Measurements from ENCODE around the gene RRP1B. TPM values are rescaled to one million over a fixed set of nuclear protein-coding genes. Genes with fewer than 3 reads are reported as not detected.

RRP1B gene
- polyA plus RNA-seq, 3 donors = 3.3 to 6.1 (median 4.5) TPM

GRCh38 chr21:43691801-43692200 is 32.4 kb downstream of the RRP1B start:
- Mint-ChIP-seq H3K9me3 (peaks cover 0 to 2% (median 0%) of the 10 kb centered on the region in 7 donors), H3K36me3 (peaks cover 65 to 91% of the 10 kb centered on the region in 2 donors), H3K4me3 (no peak overlapping the region), H3K27ac (no peak overlapping the region), H3K4me1 (peaks cover 14% of the 10 kb centered on the region), H3K27me3 (ENCODE audit: low read depth in 3 of 3) (peaks cover 0 to 4% (median 0%) of the 10 kb centered on the region in 3 donors)
- Histone ChIP-seq H2AFZ (ENCODE audit: insufficient read depth, low read depth, low read length, poor library complexity, severe bottlenecking) (no peak overlapping the region), H3K9ac (ENCODE audit: insufficient read depth, low read length, poor library complexity, severe bottlenecking) (no peak overlapping the region), H3K9me3 (replicated peaks in 1 of 2; ENCODE audit: control insufficient read depth in 1 of 2, insufficient read depth in 1 of 2, low read length in 2 of 2) (no peaks in the 10 kb centered on the region), H3K4me2 (replicated peaks; ENCODE audit: extremely low read depth, low read length, poor library complexity, severe bottlenecking) (no peak overlapping the region), H3K36me3 (replicated peaks in 1 of 2; ENCODE audit: control insufficient read depth in 1 of 2, insufficient read depth in 2 of 2, low read length in 2 of 2) (peaks cover 65 to 96% of the 10 kb centered on the region in 2 donors), H3K27ac (ENCODE audit: low read depth in 1 of 2, low read length in 2 of 2) (no peak overlapping the region), H3K4me3 (replicated peaks in 1 of 3; ENCODE audit: low read depth in 2 of 3, low read length in 3 of 3) (no peak overlapping the region), H3K4me1 (ENCODE audit: control insufficient read depth in 1 of 2, insufficient read depth in 2 of 2, low read length in 2 of 2) (peaks cover 9 to 14% of the 10 kb centered on the region in 2 donors), H3K27me3 (ENCODE audit: control insufficient read depth in 2 of 2, insufficient read depth in 2 of 2, low read length in 2 of 2) (no peaks in the 10 kb centered on the region), H4K20me1 (ENCODE audit: insufficient read depth, low read length) (no peaks in the 10 kb centered on the region), H3K79me2 (ENCODE audit: insufficient read depth, low read length) (no peaks in the 10 kb centered on the region)
- no peak for DNase-seq
- intact Hi-C loops (cut with micrococcal nuclease) = no loop called here
- no peak for TF ChIP-seq CTCF (IDR thresholded peaks at IDR 0.05)
- WGBS (ENCODE audit: insufficient coverage) = 100% methylated on average over 7 of the region's 10 CpGs

- Histone ChIP-seq H3K4me3 (replicated peaks in 1 of 3; ENCODE audit: low read depth in 2 of 3, low read length in 3 of 3) (no peak overlapping the region), H3K27me3 (ENCODE audit: control insufficient read depth in 2 of 2, insufficient read depth in 2 of 2, low read length in 2 of 2) (no peaks in the 10 kb centered on the region), H3K4me2 (replicated peaks; ENCODE audit: extremely low read depth, low read length, poor library complexity, severe bottlenecking) (no peak overlapping the region), H3K9me3 (replicated peaks in 1 of 2; ENCODE audit: control insufficient read depth in 1 of 2, insufficient read depth in 1 of 2, low read length in 2 of 2) (no peaks in the 10 kb centered on the region), H4K20me1 (ENCODE audit: insufficient read depth, low read length) (no peaks in the 10 kb centered on the region), H2AFZ (ENCODE audit: insufficient read depth, low read depth, low read length, poor library complexity, severe bottlenecking) (no peak overlapping the region), H3K27ac (ENCODE audit: low read depth in 1 of 2, low read length in 2 of 2) (no peak overlapping the region), H3K4me1 (ENCODE audit: control insufficient read depth in 1 of 2, insufficient read depth in 2 of 2, low read length in 2 of 2) (peaks cover 9 to 12% of the 10 kb centered on the region in 2 donors), H3K36me3 (replicated peaks in 1 of 2; ENCODE audit: control insufficient read depth in 1 of 2, insufficient read depth in 2 of 2, low read length in 2 of 2) (peaks cover 55 to 84% of the 10 kb centered on the region in 2 donors), H3K9ac (ENCODE audit: insufficient read depth, low read length, poor library complexity, severe bottlenecking) (no peak overlapping the region), H3K79me2 (ENCODE audit: insufficient read depth, low read length) (no peaks in the 10 kb centered on the region)
- peak overlapping the region in 1 of 7 donors; percentile 18 for H3K27ac Mint-ChIP-seq
- no peak overlapping the region for H3K4me3 Mint-ChIP-seq
- no peak for TF ChIP-seq CTCF (IDR thresholded peaks at IDR 0.05)
- H3K4me1 Mint-ChIP-seq = peaks cover 12% of the 10 kb centered on the region
- no peak for DNase-seq
- intact Hi-C loops (cut with micrococcal nuclease) = no loop called here
- H3K9me3 Mint-ChIP-seq = peaks cover 0 to 2% (median 0%) of the 10 kb centered on the region in 7 donors
- peaks cover 0 to 4% (median 0%) of the 10 kb centered on the region in 3 donors for H3K27me3 Mint-ChIP-seq (ENCODE audit: low read depth in 3 of 3)
- WGBS (ENCODE audit: insufficient coverage) = 100% methylated on average over 7 of the region's 8 CpGs
- H3K36me3 Mint-ChIP-seq = peaks cover 60 to 82% of the 10 kb centered on the region in 2 donors
These were observed 33.6 kb downstream of the RRP1B start for GRCh38 chr21:43692949-43693348.

All from CD14-positive monocyte (primary cell).